ENCODE measurements around the gene MAMDC4.

Gene MAMDC4

GRCh38 chr9:136849038-136849959 lies 2.8 kb upstream of the MAMDC4 start, which contains the start of gene PHPT1:
Gene PHPT1 (plus strand): TSS chr9:136849409. CDS start chr9:136849431, 22 bp downstream.
- TF ChIP-seq, protein P1, sequence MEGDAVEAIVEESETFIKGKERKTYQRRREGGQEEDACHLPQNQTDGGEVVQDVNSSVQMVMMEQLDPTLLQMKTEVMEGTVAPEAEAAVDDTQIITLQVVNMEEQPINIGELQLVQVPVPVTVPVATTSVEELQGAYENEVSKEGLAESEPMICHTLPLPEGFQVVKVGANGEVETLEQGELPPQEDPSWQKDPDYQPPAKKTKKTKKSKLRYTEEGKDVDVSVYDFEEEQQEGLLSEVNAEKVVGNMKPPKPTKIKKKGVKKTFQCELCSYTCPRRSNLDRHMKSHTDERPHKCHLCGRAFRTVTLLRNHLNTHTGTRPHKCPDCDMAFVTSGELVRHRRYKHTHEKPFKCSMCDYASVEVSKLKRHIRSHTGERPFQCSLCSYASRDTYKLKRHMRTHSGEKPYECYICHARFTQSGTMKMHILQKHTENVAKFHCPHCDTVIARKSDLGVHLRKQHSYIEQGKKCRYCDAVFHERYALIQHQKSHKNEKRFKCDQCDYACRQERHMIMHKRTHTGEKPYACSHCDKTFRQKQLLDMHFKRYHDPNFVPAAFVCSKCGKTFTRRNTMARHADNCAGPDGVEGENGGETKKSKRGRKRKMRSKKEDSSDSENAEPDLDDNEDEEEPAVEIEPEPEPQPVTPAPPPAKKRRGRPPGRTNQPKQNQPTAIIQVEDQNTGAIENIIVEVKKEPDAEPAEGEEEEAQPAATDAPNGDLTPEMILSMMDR (IDR thresholded peaks at IDR 0.05) = no peak
- H3K9me3 ChIP-seq (ENCODE audit: control insufficient read depth, low read length) = no peaks in the 10 kb centered on the region
- H3K9ac ChIP-seq = no peak within 1 kb of the TSS
- H3K4me3 ChIP-seq (ENCODE audit: low read depth, low read length) = peak within 1 kb of the TSS; percentile 96
- H3K27ac ChIP-seq = peak within 1 kb of the TSS; percentile 73
- no peaks in the 10 kb centered on the region for H3K27me3 ChIP-seq (ENCODE audit: control insufficient read depth, insufficient read depth, low read length)
- no peaks in the 10 kb centered on the region for H3K36me3 ChIP-seq (ENCODE audit: control insufficient read depth, insufficient read depth, low read length)
- peaks cover 5% of the 10 kb centered on the region for H3K4me1 ChIP-seq
- H2AFZ ChIP-seq = peak within 1 kb of the TSS; percentile 76
- no peaks in the 10 kb centered on the region for H3K79me2 ChIP-seq
- peak within 1 kb of the TSS; percentile 98 for H3K4me2 ChIP-seq (ENCODE audit: low read length)

- Histone ChIP-seq H3K27ac (peak overlapping the region; percentile 36), H3K36me3 (ENCODE audit: control insufficient read depth, insufficient read depth, low read length) (no peaks in the 10 kb centered on the region), H2AFZ (peak overlapping the region; percentile 28), H3K4me1 (peaks cover 5% of the 10 kb centered on the region), H3K27me3 (ENCODE audit: control insufficient read depth, insufficient read depth, low read length) (no peaks in the 10 kb centered on the region), H3K4me3 (ENCODE audit: low read depth, low read length) (peak overlapping the region; percentile 63), H3K4me2 (ENCODE audit: low read length) (peak overlapping the region; percentile 98), H3K9me3 (ENCODE audit: control insufficient read depth, low read length) (no peaks in the 10 kb centered on the region), H3K79me2 (no peaks in the 10 kb centered on the region), H3K9ac (no peak overlapping the region)
- TF ChIP-seq, protein P1 (IDR thresholded peaks at IDR 0.05) = no peak
These were observed 1.9 kb upstream of the MAMDC4 start for GRCh38 chr9:136849960-136850865.

- no peaks in the 10 kb centered on the region for H3K36me3 ChIP-seq (ENCODE audit: control insufficient read depth, insufficient read depth, low read length)
- no peaks in the 10 kb centered on the region for H3K27me3 ChIP-seq (ENCODE audit: control insufficient read depth, insufficient read depth, low read length)
- no peak overlapping the region for H2AFZ ChIP-seq
- no peak overlapping the region for H3K4me2 ChIP-seq (ENCODE audit: low read length)
- H3K79me2 ChIP-seq = no peaks in the 10 kb centered on the region
- H3K9me3 ChIP-seq (ENCODE audit: control insufficient read depth, low read length) = no peaks in the 10 kb centered on the region
- H3K4me1 ChIP-seq = peaks cover 5% of the 10 kb centered on the region
- no peak overlapping the region for H3K9ac ChIP-seq
- no peak overlapping the region for H3K4me3 ChIP-seq (ENCODE audit: low read depth, low read length)
- H3K27ac ChIP-seq = no peak overlapping the region
- TF ChIP-seq, protein P1 (IDR thresholded peaks at IDR 0.05) = no peak
These were observed 1.0 kb upstream of the MAMDC4 start for GRCh38 chr9:136850866-136851775.

All from parathyroid adenoma (tissue), 2 donors.